Body of pancreas (tissue), 4 donors: Measurements from ENCODE around the gene ARL4A. TPM values are rescaled to one million over a fixed set of nuclear protein-coding genes. Genes with fewer than 3 reads are reported as not detected.
"Not testable (repeated sequence)": the region's sequence is repeated elsewhere in the genome, so short reads cannot be mapped to it uniquely, and the experiment has no call there.

Experiments used
- ATAC-seq: fragments of 150-250 bp; one replicate; pipeline ENCODE4 v1.9.1; 2016
- DNase-seq, 4 donors: peaks; one replicate each; pipeline ENCODE4 v3.0.0-alpha.2; 2019
- H3K27ac ChIP-seq, 4 donors: fragments of 200-600 bp; sonication (generic); 1 replicate in 3 of 4; 2 replicates in 1 of 4; pipeline versions ENCODE4 v1.5.1 to v1.6.1; 2016 to 2019; ENCODE audit warnings: mild to moderate bottlenecking in 1 of 4, mixed read lengths in 1 of 4, moderate library complexity in 1 of 4
- H3K27me3 ChIP-seq, 2 donors: fragments of 200-600 bp; sonication (generic); one replicate each; pipeline ENCODE4 v1.6.0; 2016; ENCODE audit warnings: mild to moderate bottlenecking in 1 of 2
- H3K36me3 ChIP-seq, 2 donors: fragments of 200-600 bp; sonication (generic); replicated peaks in 1 of 2; 2 replicates each; pipeline ENCODE4 v1.5.1; 2016; ENCODE audit warnings: low read depth in 2 of 2; ENCODE audit not compliant: insufficient read depth in 1 of 2
- H3K4me1 ChIP-seq: fragments of 200-600 bp; sonication (generic); one replicate; pipeline ENCODE4 v1.6.0; 2016
- H3K4me3 ChIP-seq, 2 donors: fragments of 200-600 bp; sonication (generic); 1 replicate in 1 of 2; 2 replicates in 1 of 2; pipeline ENCODE4 v1.5.1; 2016 to 2019
- H3K9me3 ChIP-seq, 3 donors: fragments of 200-600 bp; sonication (generic); 1 replicate in 2 of 3; 2 replicates in 1 of 3; pipeline ENCODE4 v1.5.1; 2016
- POLR2A ChIP-seq, 3 donors: fragments of 450-650 bp; IDR thresholded peaks; one replicate each; pipeline ENCODE4 v1.6.1; 2016; ENCODE audit warnings: antibody characterized with exemption in 3 of 3, mild to moderate bottlenecking in 2 of 3
- WGBS, 2 donors: methylation state at CpG; one replicate each; pipeline ENCODE4 v1.1.5; 2017; 5-methylcytosine and 5-hydroxymethylcytosine counted together
- intact Hi-C: fragments of 100-400 bp; cut with DNase I; formaldehyde crosslinking; loops from one replicate; pipeline ENCODE4 v1.15.1; 2023
- total RNA-seq, 2 donors: library from RNA; depleted of rRNA; stranded (reverse); fragments of >200 nt; gene quantifications; one replicate each; pipeline ENCODE4 v1.1.0, GENCODE V29; 2016
- TF ChIP-seq, protein P1 (sequence below), 7 experiments: fragments of 450-650 bp in 4 of 7; fragments of 200-600 bp in 3 of 7; sonication (generic) in 3 of 7; IDR thresholded peaks; one replicate each; pipeline ENCODE4 v1.5.1; 2016 to 2019; ENCODE audit warnings: antibody characterized with exemption in 7 of 7

ARL4A gene
- total RNA-seq, 2 donors from 2014 or later = 4.0 to 13.0 TPM

DNA sequence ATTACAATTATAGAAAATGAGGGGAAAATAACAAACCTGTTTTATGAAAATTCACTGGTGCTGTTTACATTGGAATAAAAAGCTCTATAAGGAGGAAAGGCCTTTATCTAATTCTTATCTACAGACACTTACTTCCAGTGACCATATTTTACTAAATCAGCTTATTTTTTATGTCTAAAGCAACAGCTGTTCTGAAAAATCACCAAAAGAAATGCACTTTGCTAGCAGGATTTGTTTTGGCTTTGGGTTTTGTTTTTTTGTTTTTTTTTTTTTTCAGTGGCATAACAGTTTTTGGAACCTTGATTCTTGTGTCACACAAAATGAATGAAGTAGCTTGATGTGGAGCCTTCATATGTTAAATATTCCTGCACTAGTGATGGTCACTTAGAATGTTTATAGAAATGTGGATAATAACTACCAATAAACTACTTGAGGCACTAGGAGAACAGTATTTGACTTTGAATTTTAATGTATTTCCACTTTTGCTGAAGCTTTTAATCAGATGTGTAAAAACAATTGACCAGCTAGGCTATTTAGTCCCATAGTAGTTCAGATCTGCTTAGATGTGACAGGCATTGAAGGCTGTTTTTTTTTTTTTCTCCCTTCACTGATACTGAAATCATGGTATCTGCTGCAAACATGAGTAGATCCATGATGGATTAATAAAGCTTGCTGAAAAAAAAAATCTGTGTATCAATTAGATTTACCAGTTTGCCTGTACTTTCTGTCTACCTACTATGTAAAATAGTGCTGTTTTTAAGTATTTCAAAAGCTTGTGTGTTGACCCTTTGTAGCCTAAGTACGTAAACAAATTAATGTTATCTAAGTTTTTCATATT is 2.8 kb downstream of the ARL4A start:
- Histone ChIP-seq H3K4me1 (peaks cover 17% of the 10 kb centered on the region), H3K27me3 (no peaks in the 10 kb centered on the region), H3K4me3 (no peak overlapping the region), H3K27ac (no peak overlapping the region), H3K9me3 (no peaks in the 10 kb centered on the region), H3K36me3 (no peaks in the 10 kb centered on the region)
- intact Hi-C loops = no loop called here
- TF ChIP-seq, protein P1, sequence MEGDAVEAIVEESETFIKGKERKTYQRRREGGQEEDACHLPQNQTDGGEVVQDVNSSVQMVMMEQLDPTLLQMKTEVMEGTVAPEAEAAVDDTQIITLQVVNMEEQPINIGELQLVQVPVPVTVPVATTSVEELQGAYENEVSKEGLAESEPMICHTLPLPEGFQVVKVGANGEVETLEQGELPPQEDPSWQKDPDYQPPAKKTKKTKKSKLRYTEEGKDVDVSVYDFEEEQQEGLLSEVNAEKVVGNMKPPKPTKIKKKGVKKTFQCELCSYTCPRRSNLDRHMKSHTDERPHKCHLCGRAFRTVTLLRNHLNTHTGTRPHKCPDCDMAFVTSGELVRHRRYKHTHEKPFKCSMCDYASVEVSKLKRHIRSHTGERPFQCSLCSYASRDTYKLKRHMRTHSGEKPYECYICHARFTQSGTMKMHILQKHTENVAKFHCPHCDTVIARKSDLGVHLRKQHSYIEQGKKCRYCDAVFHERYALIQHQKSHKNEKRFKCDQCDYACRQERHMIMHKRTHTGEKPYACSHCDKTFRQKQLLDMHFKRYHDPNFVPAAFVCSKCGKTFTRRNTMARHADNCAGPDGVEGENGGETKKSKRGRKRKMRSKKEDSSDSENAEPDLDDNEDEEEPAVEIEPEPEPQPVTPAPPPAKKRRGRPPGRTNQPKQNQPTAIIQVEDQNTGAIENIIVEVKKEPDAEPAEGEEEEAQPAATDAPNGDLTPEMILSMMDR (IDR thresholded peaks at IDR 0.05) = no peak
- TF ChIP-seq POLR2A (IDR thresholded peaks at IDR 0.05) = no peak
- 88 to 92% methylated on average over 1 of the region's 1 CpG for WGBS, 2 donors
- ATAC-seq = no peak
- no peak for DNase-seq

DNA sequence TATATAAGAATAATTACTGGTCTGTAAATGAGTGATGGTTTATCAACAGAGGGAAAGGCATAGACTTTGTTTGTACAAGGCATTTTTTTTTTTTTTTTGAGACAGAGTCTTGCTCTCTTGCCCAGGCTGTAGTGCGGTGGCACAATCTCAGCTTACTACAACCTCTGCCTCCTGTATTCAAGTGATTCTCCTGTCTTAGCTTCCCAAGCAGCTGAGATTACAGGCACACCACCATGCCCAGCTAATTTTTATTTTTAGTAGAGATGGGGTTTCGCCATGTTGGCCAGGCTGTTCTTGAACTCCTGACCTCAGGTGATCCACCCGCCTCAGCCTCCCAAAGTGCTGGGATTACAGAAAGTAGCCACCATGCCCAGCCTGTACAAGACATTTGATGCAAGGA is 4.0 kb downstream of the ARL4A start:
- WGBS, 2 donors = 97 to 98% methylated on average over 3 of the region's 3 CpGs
- DNase-seq, ATAC-seq, H3K9me3 ChIP-seq, H3K36me3 ChIP-seq, H3K27me3 ChIP-seq, H3K27ac ChIP-seq, H3K4me3 ChIP-seq, intact Hi-C loops: not testable (repeated sequence)
- H3K4me1 ChIP-seq = peaks cover 26% of the 10 kb centered on the region

GRCh38 chr7:12692035-12692434 is 4.6 kb downstream of the ARL4A start:
- Histone ChIP-seq H3K27me3 (no peaks in the 10 kb centered on the region), H3K4me1 (peaks cover 26% of the 10 kb centered on the region), H3K4me3 (no peak overlapping the region), H3K36me3 (no peaks in the 10 kb centered on the region), H3K9me3 (no peaks in the 10 kb centered on the region), H3K27ac (no peak overlapping the region)
- TF ChIP-seq, protein P1 (IDR thresholded peaks at IDR 0.05) = no peak
- TF ChIP-seq POLR2A (IDR thresholded peaks at IDR 0.05) = no peak
- ATAC-seq = no peak
- intact Hi-C loops = no loop called here
- DNase-seq = no peak
- WGBS, 2 donors = 88 to 96% methylated on average over 1 of the region's 1 CpG

GRCh38 chr7:12692479-12693259 is 5.2 kb downstream of the ARL4A start:
- TF ChIP-seq, protein P1 (IDR thresholded peaks at IDR 0.05) = no peak
- TF ChIP-seq POLR2A (IDR thresholded peaks at IDR 0.05) = no peak
- no peaks in the 10 kb centered on the region for H3K27me3 ChIP-seq
- ATAC-seq (no peak), DNase-seq (no peak)
- H3K4me3 ChIP-seq = no peak overlapping the region
- H3K27ac ChIP-seq = no peak overlapping the region
- peaks cover 26% of the 10 kb centered on the region for H3K4me1 ChIP-seq
- 31 to 43% methylated on average over 3 of the region's 3 CpGs for WGBS, 2 donors
- intact Hi-C loops = no loop called here
- no peaks in the 10 kb centered on the region for H3K36me3 ChIP-seq
- H3K9me3 ChIP-seq = no peaks in the 10 kb centered on the region

DNA sequence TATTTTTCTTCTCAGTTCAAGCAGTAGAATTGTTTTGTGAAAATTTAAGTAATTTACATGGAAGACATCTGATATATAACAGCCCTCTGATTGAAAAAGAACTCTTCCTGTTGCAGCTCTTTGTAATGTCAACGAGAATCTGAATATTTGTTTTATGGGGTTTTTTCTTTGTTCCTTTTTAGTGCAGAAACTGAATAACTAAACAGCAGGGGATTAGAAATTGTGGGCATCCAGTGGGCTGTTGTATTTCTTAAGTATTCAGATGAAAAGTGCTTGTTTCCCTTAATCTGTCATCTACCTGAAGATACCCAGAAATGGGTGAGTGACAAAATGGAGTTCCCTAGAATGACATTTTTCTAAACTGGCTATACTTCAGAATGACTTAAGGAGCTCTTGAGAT is 7.4 kb downstream of the ARL4A start:
- 85 to 90% methylated on average over 1 of the region's 1 CpG for WGBS, 2 donors
- DNase-seq (no peak), ATAC-seq (no peak)
- intact Hi-C loops = no loop called here
- TF ChIP-seq, protein P1 (IDR thresholded peaks at IDR 0.05) = no peak
- TF ChIP-seq POLR2A (IDR thresholded peaks at IDR 0.05) = no peak
- Histone ChIP-seq H3K27ac (no peak overlapping the region), H3K27me3 (no peaks in the 10 kb centered on the region), H3K4me3 (no peak overlapping the region), H3K36me3 (no peaks in the 10 kb centered on the region), H3K4me1 (peaks cover 13% of the 10 kb centered on the region), H3K9me3 (no peaks in the 10 kb centered on the region)
